ENCODE measurements around the gene SIGLEC7.
"Not testable (repeated sequence)": the region's sequence is repeated elsewhere in the genome, so short reads cannot be mapped to it uniquely, and the experiment has no call there.

Gene SIGLEC7

DNA sequence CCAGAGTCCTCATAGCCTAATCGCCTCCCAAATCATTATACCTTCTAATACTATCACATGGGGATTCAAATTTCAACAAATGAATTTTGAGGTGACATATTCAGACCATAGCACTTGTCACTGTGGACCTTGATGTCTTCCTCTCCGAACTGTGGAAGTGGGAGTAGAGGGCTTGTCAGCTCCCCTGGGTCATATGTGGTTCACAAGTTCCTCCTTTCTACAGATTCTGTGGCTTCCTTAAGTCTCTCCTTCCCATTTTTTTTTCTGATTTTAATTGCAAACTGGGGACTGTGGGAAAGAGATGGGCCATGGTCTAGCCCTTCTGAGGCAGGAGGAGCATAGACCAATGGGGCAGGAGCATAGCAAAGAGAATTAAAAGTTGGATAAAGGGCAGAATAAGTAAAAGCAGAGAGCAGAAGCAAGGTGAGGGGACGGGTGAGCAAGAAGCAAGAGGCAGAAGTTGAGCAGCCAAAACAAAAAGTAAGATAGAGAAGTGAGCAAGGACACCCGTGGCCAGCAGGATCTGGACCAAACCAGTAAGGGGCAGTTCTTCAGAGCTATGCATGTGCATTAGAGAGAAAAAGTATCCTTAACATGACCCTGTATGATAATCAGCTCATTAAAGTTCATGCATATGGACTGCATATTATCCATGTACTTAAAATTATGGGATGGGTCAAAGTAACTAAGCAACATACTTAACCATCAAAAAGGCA lies 2.6 kb upstream of the SIGLEC7 start:
- DNase-seq, result no peak

DNA sequence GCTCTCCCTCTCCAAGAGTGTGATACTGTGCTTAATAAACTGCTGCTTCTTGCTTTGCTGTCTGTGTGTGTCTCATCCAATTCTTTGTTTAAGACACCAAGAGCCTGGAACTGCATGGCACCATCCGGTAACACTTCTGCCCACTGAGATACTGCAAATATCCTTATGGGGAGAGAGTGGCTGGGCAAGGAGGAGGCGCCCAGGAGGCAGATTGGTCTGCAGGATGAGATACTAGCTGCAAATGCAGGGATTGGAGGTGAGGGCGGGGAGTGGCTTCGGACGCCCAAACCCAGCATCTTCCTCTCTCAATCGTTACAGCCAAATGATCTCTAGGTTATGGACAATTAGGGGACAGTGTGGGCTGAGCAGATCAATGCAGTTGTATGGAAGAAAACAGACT lies 1.7 kb upstream of the SIGLEC7 start:
- no peak for DNase-seq

DNA sequence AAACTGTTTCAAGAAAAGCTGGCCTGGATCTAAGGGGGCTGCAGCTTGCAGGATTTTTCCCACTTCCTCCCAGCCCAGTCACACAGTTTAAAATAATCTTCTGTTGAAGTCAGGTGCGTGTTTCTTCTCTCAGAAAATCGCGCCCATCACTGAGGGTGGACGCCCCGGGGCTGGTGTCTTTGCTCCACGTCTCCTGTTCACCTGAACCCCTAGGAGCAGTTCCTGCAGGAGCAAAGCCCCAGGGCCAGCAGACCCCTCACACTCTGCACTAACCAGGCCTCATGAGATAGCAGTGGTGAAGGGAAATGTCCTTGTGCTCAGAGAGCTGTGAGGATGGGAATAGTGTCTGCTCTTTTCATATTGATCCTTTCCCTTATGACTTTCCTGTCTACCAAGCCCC lies 920 bp upstream of the SIGLEC7 start:
- DNase-seq, result no peak

DNA sequence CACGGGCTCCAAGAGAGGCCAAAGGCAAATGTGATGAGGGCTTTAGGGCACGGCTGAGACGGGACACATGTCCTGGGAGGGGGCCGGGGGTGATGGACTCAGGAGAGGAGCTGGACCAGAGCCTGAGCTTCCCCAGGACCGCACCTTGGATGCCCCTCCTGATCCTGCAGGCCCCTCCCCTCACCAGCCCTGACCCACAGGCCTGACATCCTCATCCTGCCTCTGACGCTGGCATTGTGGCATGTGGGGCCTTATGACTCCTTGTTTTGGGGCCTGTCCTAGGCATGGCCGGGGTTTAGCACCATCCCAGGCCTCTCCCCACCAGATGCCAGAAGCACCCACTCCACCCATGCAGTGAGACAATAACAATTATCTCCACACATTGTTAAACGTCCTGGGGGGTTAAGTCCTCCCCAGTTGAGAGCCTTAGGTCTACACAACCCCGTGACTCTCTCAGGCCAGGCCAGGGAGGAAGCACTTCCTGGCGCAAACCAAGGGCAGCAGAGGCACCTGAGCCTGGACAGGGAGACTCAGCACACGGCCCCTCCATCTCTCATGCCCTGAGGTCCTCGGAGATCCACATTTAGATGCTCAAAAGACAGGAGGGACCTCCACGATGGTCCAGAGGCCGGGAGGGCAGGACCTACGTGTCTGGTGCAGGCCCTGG lies 841 bp downstream of the SIGLEC7 start:
- DNase-seq, result not testable (repeated sequence)

DNA sequence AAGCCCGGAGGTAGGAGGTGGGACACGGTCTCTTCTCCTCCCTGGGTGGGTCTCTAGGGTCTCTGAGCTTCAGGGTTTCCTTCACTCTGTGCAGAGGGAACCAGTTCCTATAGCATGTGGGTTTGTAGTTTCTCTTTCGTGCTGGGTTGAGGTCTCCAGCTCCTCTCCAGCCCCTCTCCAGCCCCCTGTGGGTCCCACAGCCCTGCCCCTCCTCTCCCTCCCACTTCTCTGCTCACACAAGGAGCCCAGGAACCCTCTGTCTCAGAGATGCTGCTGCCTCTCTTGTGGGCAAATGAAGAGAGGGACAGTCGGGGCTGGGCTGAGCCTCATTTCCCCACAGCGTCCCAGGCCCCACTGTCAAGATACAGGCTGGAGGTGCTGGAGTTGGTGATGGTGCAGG lies 1.4 kb downstream of the SIGLEC7 start:
- DNase-seq, result no peak

DNA sequence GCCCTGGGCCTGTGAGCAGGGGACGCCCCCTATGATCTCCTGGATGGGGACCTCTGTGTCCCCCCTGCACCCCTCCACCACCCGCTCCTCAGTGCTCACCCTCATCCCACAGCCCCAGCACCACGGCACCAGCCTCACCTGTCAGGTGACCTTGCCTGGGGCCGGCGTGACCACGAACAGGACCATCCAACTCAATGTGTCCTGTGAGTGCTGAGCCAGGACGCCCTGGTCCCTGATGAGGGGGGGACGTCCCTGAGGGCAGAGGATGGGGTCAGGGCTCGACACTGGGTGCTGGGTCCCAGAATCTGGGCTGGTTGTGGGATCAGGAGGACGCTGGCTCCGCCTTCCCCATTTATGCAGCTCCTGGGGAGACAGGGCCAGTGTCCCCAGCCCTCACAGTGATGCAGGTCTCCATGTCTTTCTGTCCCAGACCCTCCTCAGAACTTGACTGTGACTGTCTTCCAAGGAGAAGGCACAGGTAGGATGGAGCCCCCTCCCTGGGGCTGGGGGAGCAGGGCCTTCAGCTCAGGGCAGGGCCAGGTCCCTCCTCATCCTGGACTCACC lies 2.5 kb downstream of the SIGLEC7 start:
- no peak for DNase-seq

DNA sequence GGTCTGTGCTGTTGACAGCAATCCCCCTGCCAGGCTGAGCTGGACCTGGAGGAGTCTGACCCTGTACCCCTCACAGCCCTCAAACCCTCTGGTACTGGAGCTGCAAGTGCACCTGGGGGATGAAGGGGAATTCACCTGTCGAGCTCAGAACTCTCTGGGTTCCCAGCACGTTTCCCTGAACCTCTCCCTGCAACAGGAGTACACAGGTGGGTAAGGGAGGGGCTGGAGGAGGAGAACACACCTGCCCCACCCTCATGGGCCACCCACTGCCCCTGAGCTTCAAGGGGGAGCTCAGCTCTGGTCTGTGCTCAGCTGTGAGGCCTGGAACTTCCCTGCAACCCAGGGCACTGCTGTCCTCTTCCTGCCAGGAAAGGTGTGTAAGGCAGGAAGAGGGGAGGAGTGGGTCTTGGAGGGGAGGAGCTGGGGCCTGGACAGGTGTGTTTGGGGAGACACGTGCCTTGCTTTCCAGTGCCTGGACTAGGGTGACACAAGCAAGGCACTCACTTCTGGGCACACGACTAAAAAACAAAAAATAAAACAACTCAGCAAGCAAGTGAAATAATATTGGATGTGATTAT lies 3.9 kb downstream of the SIGLEC7 start:
- DNase-seq, result no peak

DNA sequence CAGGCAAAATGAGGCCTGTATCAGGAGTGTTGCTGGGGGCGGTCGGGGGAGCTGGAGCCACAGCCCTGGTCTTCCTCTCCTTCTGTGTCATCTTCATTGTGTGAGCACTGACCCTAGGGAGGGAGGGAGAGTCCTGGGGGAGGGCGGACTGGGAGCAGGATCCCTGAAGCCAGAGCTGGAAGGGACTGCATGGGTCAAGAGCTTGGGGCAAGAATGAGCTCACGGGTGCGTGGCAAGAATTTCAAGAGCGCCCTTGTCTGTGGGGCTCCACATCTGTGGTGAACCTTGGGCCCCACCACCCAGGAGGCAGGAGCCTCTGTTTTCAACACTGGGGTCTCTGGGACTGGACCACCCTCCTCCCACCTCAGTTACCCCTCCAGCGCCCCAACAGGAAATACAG lies 4.7 kb downstream of the SIGLEC7 start:
- DNase-seq, result no peak

DNA sequence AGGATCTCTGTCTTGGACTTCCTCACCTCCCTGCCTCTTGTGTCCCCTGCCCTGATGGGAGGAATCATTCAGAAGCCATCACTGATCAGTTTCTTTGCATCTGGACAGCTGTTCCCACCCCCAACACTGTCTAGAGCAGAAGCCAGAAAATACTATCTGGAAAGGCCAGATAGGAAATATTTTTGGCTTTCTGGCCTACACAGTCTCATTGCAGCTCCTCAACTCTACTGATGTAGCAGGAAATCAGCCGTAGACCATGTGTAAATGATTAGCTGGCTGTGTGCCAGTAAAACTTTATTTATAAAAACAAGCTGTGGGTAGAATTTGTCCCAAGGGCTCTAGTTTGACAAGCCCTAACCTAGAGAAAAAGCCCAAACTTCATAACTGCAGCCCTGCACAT lies 5.6 kb downstream of the SIGLEC7 start:
- DNase-seq, result no peak

DNA sequence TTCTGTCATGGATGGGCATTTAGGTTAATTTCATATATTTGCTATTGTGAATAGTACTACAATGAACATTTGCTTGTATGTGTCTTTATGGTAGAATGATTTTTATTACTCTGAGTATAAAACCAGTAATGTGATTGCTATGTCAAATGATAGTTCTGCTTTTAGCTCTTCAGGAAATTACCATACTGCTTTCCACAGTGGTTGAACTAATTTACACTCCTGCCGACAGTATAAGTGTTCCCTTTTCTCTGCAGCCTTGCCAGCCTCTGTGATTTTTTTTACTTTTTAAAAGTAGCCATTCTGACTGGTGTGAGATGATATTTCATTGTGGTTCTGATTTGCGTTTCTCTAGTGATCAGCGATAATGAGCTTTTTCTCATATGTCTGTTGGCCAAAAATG lies 6.5 kb downstream of the SIGLEC7 start:
- DNase-seq, result no peak

DNA sequence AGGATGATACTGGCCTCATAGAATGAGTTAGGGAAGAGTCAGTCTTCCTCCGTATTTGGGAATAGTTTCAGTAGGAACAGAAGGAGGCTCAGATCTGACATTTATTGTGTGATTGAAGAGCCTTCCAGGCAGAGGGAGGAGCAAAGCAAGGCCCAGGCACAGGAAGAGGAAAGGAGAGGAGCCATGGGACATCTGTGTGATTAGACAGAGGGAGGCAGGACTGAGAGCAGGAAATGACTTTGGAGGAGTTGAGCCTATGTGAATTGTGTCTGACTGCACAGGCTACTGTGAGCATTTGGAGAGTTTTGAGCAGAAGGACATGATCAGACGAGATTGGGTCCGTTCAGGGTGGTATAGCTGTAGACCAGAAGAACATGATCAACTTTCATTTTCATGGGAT lies 8.5 kb downstream of the SIGLEC7 start:
- no peak for DNase-seq

DNA sequence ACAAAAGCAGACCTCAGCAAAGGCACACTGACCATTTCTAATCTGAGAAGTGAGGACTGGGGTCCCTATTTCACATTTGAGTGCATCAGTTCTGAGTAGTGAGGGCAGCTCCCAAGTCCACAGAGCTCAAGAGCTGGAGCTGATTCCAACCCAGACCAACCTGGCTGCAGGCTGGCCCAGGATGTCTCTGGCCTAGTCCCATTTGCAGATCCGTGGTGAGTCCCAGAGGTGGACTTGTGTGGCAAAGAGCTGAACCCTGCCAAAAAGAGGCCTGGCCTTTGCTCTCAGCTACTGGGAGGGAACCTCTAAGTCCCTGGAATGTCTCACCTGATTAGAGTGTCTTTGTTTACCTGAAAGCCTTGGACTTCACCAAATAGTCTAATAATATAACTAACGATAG lies 14.6 kb downstream of the SIGLEC7 start:
- no peak for DNase-seq

DNA sequence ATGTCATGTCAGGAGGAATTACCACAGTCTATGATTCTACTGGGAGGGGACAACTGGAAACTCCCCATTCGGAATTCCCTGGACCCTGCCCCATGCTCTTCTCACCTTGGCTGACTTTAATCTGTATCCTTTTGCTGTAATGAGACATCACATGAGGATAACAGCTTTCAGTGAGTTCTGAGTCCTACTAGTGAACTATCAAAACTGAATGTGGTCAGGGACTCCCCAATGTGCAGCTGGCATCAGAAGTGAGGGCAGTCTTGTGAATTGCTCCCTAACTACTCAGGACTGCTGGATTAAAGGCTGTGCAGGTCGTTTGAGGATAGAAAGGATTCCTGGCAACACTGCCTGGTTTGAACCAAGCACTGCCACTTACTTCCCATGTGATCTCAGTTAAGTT lies 15.2 kb downstream of the SIGLEC7 start:
- no peak for DNase-seq

DNA sequence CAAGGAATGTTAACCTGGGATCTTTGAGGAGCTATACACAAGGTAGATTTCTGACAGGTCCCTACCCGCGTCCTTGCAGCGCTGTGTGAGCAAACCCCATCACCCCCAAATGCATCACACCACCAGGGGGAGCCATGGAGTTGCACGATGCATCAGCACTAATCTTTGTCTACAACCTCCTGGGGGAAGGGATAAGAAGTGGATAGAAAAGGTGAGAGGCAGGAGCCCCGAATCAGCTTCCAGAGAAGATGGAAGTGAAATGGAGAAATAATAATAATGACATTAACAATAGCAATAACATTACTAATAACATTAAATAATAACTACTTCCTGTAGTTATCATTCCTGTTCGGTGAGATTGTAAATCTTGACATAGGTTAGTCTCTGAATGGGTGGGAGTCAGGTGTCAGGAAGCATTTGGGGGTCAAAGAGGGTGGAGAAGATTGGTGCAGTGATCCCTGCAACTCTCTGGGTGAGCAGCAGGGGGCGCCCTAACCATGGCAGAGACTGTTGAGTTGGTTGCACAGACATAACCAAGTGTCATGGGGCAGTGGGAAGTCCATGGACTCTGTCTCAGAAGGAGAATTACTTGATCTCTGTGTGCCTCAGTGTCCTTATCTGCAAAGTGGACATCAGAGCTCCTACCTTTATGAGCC lies 16.5 kb downstream of the SIGLEC7 start:
- peak; percentile 71 for DNase-seq

DNA sequence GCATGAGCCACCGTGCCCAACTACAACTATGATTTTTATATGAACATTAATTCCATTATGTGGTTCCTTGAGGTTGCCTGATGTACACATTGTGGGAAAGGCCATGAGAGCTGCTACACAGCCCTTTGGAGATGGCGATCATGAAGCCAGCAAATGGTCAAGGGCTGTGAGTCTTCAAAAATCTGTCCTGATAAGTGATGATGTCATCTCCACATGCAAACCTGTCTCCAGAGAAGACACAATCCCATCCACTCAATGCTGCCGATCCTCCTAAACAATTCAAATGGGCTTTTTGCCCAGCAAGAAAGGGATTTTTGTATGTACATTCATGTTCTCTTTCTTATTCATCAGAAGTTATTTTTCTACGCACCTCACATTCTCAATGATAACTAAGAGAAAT lies 17.6 kb downstream of the SIGLEC7 start:
- no peak for DNase-seq

DNA sequence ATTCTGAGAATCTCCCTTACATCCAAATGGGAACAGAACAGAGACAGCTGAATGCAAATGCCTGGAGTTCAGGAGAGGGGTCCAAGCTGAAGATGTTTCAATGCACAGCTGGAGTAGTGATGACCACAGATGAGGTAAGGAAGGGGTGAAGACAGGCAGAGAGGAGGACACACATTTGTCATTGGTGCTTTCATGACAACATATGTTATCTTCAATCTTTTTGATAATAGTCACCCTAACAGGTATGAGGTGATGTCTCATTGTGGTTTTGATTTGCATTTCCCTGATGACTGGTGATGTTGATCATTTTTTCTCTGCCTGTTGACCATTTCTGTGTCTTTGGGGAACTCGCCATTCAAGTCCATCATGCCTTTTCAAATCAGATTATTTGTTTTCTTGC lies 19.2 kb downstream of the SIGLEC7 start:
- no peak for DNase-seq

DNA sequence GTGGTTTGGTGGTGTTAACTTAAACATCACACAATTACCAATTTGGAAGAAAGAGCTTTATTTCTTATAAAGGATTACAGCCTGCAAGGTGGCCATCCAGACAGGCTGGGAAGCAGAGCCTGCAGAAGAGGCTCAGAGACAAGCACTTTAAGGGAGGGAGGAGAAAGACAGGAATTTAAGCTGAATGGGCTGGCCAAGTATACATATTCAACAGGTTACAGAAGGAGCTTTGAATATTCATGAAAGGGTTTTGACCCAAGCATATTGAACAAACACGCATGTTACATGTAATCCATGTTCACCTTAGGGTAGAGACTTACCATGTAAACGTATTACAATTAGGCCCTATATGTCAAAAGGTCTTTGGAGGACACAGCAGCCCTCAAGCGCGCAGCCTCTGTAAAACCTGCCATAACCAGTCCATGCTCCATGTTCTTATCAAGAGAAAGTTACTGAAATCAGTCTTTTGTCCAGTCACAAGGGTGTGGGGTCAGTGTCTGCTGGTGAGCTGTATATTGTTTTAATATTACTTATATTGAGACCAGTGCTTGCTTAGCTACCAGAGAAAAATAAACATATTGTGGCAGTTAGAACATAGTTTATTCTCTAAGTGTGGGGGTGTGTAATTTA lies 19.9 kb downstream of the SIGLEC7 start:
- no peak for DNase-seq

DNA sequence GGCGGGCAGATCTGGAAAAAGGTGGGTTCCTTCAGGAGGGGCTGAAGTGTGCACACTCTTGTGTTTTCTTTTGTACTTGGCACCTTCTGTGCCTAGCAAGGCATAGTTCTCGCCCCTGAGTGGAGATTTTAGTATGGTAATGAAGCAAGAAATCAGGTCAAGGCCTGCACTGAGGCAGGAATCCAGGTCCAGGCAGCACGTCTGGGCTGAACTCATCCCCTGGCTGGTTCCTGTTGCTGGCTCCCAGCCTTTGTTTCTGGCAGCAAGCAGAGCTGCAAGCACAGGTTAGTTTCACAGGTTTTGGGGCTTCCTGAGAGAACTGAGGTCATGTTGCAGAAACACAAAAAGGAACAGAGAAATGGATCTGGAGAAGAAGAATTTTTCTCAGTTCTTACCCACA lies 21.2 kb downstream of the SIGLEC7 start:
- DNase-seq, result no peak

DNA sequence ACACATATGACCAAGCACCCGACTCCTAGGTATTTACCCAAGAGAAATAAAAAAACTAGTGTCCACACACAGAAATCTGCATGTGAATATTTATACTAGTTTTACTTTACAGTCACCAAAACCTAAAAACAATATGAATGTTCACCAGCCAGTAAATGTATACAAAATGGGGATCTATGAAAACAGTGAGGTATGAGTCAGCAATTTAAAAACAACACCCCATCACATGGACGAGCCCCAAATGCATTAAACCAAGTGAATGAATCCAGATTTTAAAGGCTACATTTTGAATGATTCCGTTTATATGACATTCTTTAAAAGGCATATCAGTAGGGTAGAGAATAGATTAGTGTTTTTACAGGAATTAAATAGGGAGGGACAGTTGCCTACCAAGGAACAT lies 22.1 kb downstream of the SIGLEC7 start:
- DNase-seq, result no peak

DNA sequence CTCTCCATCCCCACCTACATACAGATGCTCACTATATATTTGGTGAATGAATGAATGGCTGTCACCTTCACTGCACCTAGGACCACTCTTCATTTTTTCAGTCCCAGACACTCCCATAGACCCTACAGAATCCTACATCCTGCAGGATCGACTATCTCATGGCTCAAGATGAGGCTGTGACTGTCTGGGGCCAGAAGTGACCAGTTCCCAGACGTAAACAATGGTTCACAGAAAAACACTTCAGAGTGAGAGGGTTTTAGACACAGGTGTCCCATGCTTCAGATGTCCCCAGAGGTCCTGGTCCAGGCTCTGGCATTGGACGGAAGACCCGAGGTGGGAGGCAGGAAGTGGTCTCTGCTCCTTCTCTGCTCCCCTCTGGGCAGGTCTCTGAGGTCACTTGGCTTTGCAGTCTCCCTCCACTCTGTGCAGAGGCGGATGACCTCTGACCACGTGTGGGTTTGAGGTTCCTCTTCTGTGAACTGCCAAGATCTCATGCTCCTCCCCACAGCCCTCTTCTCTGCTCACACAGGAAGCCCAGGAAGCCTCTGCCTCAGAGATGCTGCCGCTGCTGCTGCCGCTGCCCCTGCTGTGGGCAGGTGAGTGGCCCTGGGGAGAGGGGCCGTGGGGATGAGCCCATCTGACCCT lies 24.9 kb downstream of the SIGLEC7 start:
- DNase-seq, result peak; percentile 44

DNA sequence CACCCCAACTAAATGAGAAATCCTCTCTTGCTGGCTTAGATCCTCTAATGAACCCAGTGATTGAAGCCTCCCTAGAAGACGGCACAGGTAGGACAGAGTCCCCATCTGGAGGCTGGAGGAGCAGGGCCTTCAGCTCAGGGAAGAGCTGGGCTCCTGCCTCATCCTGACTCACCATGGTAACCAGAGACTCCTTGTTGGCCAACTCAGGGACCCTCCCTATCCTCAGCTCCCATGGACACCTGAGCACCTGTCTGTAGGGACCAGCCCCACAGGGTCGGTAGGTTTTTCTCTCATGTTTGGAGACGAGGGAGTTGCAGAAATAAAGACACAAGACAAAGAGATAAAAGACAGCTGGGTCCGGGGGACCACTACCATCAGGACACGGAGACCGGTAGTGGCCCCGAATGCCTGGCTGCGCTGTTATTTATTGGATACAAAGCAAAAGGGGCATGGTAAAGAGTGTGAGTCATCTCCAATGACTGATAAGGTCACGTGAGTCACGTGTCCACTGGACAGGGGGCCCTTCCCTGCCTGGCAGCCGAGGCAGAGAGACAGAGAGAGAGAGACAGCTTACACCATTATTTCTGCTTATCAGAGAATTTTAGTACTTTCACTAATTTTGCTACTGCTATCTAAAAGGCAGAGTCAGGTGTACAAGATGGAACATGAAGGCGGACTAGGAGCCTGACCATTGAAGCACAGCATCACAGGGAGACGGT lies 26.6 kb downstream of the SIGLEC7 start:
- DNase-seq, result peak; percentile 9
